Measurements from ENCODE around the gene DSE. TPM values are rescaled to one million over a fixed set of nuclear protein-coding genes. Genes with fewer than 3 reads are reported as not detected.

DSE gene
- total RNA-seq, 4 donors from 2014 or later, result 22.2 to 32.8 (median 30.5) TPM

DNA sequence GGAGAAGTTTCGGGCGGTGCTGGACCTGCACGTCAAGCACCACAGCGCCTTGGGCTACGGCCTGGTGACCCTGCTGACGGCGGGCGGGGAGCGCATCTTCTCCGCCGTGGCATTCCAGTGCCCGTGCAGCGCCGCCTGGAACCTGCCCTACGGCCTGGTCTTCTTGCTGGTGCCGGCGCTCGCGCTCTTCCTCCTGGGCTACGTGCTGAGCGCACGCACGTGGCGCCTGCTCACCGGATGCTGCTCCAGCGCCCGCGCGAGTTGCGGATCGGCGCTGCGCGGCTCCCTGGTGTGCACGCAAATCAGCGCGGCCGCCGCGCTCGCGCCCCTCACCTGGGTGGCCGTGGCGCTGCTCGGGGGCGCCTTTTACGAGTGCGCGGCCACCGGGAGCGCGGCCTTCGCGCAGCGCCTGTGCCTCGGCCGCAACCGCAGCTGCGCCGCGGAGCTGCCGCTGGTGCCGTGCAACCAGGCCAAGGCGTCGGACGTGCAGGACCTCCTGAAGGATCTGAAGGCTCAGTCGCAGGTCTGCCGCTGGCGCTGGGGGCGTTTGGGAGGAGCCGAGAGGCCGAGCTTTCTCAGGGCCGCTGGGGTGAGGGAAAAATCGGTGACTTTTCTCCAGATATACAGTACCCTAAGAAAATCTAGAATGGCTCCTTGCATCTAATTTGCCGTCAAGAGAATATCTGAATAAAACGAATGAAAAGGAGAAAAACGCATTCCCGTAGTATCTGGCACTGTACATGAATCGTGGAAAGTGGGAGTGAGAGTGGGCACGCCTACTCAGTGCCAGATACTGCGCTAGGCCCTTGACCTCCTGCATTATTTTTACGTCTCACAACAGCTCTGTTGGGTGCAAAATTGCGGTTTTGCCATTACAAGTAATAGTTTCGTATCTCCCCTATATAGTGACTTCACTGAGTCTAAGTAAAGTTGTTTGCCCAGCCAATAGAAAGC lies 91.5 kb downstream of the DSE start:
- TF ChIP-seq, protein P1, sequence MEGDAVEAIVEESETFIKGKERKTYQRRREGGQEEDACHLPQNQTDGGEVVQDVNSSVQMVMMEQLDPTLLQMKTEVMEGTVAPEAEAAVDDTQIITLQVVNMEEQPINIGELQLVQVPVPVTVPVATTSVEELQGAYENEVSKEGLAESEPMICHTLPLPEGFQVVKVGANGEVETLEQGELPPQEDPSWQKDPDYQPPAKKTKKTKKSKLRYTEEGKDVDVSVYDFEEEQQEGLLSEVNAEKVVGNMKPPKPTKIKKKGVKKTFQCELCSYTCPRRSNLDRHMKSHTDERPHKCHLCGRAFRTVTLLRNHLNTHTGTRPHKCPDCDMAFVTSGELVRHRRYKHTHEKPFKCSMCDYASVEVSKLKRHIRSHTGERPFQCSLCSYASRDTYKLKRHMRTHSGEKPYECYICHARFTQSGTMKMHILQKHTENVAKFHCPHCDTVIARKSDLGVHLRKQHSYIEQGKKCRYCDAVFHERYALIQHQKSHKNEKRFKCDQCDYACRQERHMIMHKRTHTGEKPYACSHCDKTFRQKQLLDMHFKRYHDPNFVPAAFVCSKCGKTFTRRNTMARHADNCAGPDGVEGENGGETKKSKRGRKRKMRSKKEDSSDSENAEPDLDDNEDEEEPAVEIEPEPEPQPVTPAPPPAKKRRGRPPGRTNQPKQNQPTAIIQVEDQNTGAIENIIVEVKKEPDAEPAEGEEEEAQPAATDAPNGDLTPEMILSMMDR (IDR thresholded peaks at IDR 0.05), result no peak
- no peak for TF ChIP-seq POLR2A (IDR thresholded peaks at IDR 0.05)
- Histone ChIP-seq H3K4me1 (peaks cover 0 to 4% of the 10 kb centered on the region in 2 donors), H3K36me3 (no peaks in the 10 kb centered on the region), H3K4me3 (replicated peaks in 1 of 3) (peak overlapping the region in 2 of 3 donors; percentile 5 to 28), H3K27me3 (no peaks in the 10 kb centered on the region), H3K27ac (no peak overlapping the region), H3K9me3 (no peaks in the 10 kb centered on the region)
- DNase-seq, result peak; percentile 49 to 58
- intact Hi-C loops (cut with DNase I), result no loop called here
- 17% methylated on average over 46 to 49 of the region's 84 CpGs for WGBS, 2 donors

DNA sequence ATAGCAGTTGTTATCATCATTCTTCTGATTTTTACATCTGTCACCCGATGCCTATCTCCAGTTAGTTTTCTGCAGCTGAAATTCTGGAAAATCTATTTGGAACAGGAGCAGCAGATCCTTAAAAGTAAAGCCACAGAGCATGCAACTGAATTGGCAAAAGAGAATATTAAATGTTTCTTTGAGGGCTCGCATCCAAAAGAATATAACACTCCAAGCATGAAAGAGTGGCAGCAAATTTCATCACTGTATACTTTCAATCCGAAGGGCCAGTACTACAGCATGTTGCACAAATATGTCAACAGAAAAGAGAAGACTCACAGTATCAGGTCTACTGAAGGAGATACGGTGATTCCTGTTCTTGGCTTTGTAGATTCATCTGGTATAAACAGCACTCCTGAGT lies 92.6 kb downstream of the DSE start:
- H3K4me3 ChIP-seq (replicated peaks in 1 of 3), result no peak overlapping the region
- peaks cover 0 to 4% of the 10 kb centered on the region in 2 donors for H3K4me1 ChIP-seq
- no peak for TF ChIP-seq POLR2A (IDR thresholded peaks at IDR 0.05)
- TF ChIP-seq, protein P1 (IDR thresholded peaks at IDR 0.05), result no peak
- no peak overlapping the region for H3K27ac ChIP-seq
- H3K27me3 ChIP-seq, result no peaks in the 10 kb centered on the region
- DNase-seq, result no peak
- H3K9me3 ChIP-seq, result no peaks in the 10 kb centered on the region
- whole genome bisulfite sequencing, 2 donors, result 89 to 96% methylated on average over 4 of the region's 4 CpGs
- intact Hi-C loops (cut with DNase I), result no loop called here
- no peaks in the 10 kb centered on the region for H3K36me3 ChIP-seq

DNA sequence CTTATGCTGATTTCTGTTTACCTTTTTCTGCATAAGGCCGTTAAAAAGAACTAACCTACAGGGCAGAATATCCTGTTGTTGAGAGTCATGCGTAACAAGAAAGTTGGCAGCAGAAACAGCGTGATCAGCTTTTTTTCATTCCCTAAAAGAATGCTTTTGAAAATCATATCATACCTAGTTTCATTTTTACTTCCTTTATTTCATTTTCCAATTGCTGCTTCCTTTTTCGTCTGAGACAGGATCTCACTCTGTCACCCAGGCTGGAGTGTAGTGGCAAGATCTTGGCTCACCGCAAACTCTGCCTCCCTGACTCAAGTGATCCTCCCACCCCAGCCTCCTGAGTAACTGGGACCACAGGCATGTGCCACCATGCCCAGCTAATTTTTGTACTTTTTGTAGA lies 94.5 kb downstream of the DSE start:
- no peak for DNase-seq
- H3K9me3 ChIP-seq, result no peaks in the 10 kb centered on the region
- TF ChIP-seq POLR2A (IDR thresholded peaks at IDR 0.05), result no peak
- TF ChIP-seq, protein P1 (IDR thresholded peaks at IDR 0.05), result no peak
- intact Hi-C loops (cut with DNase I), result no loop called here
- no peak overlapping the region for H3K4me3 ChIP-seq (replicated peaks in 1 of 3)
- H3K27me3 ChIP-seq, result no peaks in the 10 kb centered on the region
- H3K36me3 ChIP-seq, result no peaks in the 10 kb centered on the region
- WGBS, 2 donors, result 68 to 80% methylated on average over 5 of the region's 5 CpGs
- peaks cover 0 to 4% of the 10 kb centered on the region in 2 donors for H3K4me1 ChIP-seq
- H3K27ac ChIP-seq, result no peak overlapping the region

DNA sequence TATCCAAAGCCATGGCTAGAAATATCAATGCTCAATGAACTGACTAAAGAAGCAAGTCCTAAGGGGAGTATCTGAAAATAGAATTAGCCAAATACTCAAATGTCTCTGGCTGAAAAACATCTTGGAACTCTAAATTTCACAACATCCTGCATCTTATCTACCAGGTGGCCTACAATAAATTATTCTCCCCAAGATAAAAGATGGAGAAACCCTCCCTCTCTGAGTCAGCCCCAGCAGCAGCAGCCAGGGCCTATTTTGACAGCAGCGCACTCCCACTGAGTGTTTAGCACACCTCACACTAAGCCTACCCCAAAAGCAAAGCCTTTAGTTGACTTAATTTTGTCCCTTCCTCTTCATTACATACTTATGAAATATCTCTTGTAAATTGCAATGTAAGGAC lies 96.3 kb downstream of the DSE start:
- Histone ChIP-seq H3K27ac (no peak overlapping the region), H3K4me1 (peaks cover 0 to 4% of the 10 kb centered on the region in 2 donors), H3K36me3 (no peaks in the 10 kb centered on the region), H3K4me3 (replicated peaks in 1 of 3) (no peak overlapping the region), H3K27me3 (no peaks in the 10 kb centered on the region), H3K9me3 (no peaks in the 10 kb centered on the region)
- TF ChIP-seq, protein P1 (IDR thresholded peaks at IDR 0.05), result no peak
- no peak for TF ChIP-seq POLR2A (IDR thresholded peaks at IDR 0.05)
- DNase-seq, result no peak
- WGBS, 2 donors, result 89 to 100% methylated on average over 1 of the region's 1 CpG
- intact Hi-C loops (cut with DNase I), result no loop called here

DNA sequence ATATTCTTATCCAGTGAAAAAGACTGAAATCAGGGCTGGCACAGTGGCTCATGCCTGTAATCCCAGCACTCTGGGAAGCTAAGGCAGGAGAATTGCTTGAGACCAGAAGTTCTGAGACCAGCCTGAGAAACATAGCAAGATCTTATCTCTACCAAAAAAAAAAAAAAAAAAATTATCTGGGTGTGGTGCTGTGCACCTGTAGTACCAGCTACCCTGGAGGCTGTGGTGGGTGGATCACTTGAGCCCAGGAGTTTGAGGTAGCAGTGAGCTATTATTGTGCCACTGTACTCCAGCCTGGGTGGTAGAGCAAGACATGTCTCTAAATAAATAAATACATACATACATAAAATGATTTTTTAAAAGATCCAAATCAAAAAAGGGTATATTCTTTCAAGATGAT lies 96.8 kb downstream of the DSE start:
- no peak overlapping the region for H3K4me3 ChIP-seq (replicated peaks in 1 of 3)
- TF ChIP-seq, protein P1 (IDR thresholded peaks at IDR 0.05), result no peak
- no peak for TF ChIP-seq POLR2A (IDR thresholded peaks at IDR 0.05)
- H3K9me3 ChIP-seq, result no peaks in the 10 kb centered on the region
- no peaks in the 10 kb centered on the region for H3K27me3 ChIP-seq
- intact Hi-C loops (cut with DNase I), result no loop called here
- peaks cover 0 to under 1% of the 10 kb centered on the region in 2 donors for H3K4me1 ChIP-seq
- DNase-seq, result no peak
- no peak overlapping the region for H3K27ac ChIP-seq
- no peaks in the 10 kb centered on the region for H3K36me3 ChIP-seq
